ENCODE data around the gene SPR. TPM values are rescaled to one million over a fixed set of nuclear protein-coding genes. Genes with fewer than 3 reads are reported as not detected.

The SPR gene
- total RNA-seq, 1 experiment from 2014 or later: 120 TPM

DNA sequence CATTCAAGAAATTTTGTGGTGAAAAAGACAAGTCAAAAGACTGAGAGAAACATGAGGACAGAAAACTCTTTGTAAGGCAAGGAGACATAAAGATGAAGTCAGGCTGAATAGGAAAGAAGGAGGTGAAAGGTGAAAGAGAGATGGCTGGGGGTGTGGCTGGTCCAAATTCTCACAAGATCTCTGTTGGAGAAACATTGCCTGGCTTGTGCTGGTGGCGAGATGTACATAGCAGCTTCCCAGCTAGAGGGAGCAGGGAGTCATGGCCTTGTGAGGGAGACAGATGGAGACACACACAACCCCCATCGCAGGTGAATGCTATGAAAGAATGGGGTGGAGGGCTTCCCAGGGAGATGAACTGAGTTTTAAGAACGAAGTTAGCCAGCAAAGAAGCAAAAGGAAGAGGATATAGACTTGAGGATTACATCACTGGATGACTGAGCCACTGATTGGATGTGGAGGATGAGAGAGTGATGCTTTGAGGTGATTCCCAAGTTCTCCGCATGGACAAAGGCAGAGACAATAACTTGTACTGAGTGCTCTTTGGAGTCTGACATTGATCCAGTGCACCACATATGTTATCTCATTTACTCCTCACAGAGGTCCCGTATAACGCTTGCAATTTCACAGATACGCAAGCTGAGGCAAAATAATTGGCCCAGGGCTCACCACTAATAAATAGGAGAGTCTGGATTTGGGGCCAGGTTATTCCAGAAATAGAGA lies 26.4 kb downstream of the SPR start:
- in situ Hi-C loops (cut with HindIII; ENCODE audit: low pct_unique_long_range_greater_than_20kb, low sequenced_read_pairs): no loop called here
- no peak for DNase-seq (ENCODE audit: low read depth)

DNA sequence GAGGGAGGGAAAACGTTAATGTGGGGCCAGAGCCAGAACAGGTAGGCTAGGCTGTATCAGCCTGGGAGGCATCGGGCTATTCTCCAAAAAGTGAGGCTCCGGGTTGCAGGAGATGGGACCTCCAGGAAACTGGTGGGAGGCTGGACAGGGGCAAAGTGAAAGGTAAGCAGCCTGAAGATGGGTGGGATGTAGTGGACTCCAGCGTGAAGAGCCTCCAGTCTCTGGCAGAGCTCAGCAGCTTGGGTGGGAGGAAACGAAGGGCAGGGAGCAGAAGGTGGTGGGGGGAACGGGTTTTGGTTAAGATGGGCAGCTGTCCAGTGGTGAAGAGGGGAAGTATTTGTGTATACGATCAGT lies 27.0 kb downstream of the SPR start:
- in situ Hi-C loops (cut with HindIII; ENCODE audit: low pct_unique_long_range_greater_than_20kb, low sequenced_read_pairs): no loop called here

DNA sequence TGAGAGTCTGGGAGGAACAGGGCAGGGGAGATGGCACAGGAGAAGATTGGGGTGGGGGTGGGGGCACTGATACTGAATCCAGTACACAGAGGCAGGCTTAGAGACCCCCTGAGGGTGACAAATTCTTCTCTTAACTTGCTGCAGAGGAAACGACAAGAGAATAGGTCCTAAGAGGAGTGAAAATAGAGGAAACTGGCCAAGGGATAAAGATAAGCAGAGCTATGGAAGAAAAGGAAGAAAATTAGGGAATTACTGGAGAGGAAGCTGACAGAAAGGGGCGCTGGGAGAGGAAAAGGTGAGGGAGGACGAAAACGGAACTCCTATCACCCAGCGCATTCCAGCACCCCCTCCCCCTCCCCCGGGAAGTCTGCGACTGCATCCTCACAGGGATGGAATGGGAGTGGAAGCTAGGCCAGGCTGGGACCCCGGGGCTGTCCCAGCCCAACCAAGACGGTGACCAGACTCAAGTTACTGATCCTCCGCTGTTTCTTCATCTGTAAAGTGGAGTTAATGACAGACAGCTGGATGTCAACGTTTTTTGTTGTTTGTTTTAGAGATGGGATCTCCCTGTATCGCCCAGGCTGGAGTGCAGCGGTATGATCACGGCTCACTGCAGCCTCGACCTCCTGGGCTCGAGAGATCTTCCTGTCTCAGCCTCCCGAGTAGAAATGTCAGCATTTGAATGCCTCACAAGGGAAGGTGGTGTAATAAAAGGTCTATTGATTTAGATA lies 27.5 kb downstream of the SPR start:
- no peak for DNase-seq (ENCODE audit: low read depth)
- in situ Hi-C loops (cut with HindIII; ENCODE audit: low pct_unique_long_range_greater_than_20kb, low sequenced_read_pairs): no loop called here

More for the DNA sequence above, 27.0 kb downstream of the SPR start:
- no peak for DNase-seq (ENCODE audit: low read depth)

DNA sequence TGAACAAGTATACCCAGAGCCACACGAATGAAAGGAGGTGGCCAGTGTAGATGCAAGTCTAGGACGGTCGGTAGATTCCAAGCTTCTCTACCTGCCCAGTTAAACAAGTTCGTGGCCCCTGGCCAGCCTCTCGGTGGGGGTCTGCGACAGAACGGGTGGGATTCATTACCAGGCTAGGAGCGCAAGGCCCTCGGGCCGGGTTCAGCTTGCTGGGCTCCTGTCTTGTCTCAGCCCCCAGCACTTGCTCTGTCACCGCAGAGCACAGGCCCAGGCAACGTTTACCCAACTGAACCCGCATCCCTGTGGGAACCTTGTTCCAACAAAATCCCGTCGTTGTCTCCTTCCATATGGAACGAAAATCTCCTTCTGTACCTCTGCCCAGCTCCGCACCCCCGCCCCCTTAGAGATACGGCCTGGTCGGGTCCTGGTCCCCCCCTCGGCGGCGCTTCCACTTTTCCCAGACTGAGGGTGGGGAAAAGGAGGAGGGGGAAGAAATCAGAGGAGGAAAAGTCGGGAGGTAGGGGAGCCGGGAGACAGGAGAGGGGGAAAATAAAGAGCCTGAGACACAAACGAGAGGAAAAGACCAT lies 28.2 kb downstream of the SPR start:
- in situ Hi-C loops (cut with HindIII; ENCODE audit: low pct_unique_long_range_greater_than_20kb, low sequenced_read_pairs): no loop called here
- DNase-seq (ENCODE audit: low read depth): no peak

DNA sequence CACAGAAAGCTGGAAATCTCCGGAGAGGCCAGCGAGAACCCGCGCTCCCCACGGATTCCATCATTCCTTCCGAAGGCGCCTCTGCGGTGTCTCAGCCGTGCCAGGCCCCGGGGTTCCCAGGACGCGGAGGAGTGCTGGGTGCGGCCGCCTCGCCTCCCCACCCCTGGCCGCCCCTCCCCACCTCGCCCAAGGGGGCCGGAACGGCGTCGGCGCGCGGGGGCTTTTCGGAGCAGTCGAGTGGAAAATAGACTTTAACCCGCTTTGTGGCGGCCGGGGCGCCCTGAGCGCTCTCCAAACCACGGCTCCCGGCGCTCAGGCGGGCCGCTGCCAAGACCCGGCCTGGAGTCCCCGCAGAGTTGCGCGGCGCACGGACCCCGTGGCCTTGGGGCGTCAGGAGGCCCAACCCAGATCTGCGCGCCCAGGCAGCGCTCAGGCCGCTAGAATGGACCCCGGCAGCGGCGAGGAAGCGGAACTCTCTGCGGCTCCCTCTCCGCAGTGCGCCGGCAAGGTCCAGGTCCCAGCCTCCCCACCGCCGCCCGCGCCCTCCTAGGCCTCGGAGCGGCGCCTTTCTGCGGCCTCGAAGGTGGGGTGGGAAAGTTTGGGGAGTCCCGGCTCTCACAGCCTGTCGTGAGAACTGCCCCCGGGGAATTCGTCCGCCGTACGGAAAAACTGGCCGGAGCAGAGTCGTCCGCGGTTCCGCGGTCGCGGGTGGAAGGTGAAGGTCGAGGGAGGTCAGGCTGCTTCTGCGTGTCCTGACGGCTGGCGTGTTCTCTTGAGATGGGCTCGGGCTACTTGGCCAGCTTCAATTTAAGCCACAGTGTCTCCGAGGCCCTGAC lies 28.9 kb downstream of the SPR start:
- DNase-seq (ENCODE audit: low read depth): peak; percentile 63
- in situ Hi-C loops (cut with HindIII; ENCODE audit: low pct_unique_long_range_greater_than_20kb, low sequenced_read_pairs): no loop called here

DNA sequence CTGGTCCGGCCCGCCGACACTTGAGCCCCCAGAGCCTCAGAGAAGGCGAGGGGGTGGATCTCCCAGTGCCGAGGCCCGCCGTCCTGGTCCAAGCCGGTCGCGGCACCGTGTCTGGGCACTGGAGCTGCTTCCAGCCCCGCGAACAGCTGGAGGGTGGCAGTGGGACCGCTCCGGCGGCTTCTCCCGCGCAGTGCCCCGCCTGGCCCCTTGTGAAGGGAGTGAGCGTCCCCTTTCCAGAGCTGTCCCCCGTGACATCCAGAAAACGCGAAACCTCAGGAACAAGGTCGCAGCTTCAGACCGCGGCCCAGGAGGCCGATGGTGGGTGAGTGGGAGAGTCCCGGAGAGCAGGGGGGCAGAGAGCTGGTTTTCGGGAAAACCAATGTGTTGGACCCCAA lies 29.5 kb downstream of the SPR start:
- DNase-seq (ENCODE audit: low read depth): no peak
- in situ Hi-C loops (cut with HindIII; ENCODE audit: low pct_unique_long_range_greater_than_20kb, low sequenced_read_pairs): no loop called here

DNA sequence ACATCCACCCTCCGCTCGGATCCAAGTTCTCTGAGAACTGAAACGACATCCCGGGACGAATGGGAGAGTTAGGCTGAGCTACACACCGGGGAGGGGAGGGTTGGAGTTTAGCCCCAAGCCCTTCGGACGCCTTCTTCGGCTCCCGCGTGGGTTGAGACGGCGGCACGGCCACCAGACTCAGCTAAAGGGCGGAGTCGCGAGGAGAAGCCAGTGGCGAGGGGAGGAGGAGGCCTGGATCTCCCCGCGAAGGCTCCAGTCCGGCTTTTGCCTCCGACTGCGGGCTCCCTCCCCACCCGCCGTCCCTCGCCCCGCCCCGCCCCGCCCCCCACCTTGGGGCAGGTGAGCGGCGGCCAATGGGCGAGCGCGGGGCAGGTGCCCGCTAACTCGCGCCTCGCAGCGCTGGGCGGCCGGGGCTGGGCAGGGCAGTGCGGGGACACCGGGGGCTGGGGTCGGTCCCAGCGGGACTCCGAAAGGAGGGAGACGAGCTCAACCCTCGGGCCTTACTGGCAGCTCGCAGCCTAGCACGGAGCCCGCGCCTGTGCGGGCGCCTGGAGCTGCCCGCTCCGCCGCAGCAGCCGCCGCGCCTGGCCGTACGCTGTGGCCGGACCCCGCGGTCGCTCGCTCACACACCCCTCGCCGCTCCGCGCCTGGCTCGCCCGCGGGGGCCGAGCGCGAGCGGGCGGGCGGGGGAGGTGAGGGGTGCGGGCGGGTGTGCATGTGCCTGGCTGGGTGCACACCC lies 30.1 kb downstream of the SPR start, which contains the start of gene EMX1:
EMX1 (plus strand) TSS at position 382 of the 739 bp plus-strand sequence; CDS start at position 716, 334 bp downstream.
- peak; percentile 67 for DNase-seq (ENCODE audit: low read depth)
- in situ Hi-C loops (cut with HindIII; ENCODE audit: low pct_unique_long_range_greater_than_20kb, low sequenced_read_pairs): no loop called here

DNA sequence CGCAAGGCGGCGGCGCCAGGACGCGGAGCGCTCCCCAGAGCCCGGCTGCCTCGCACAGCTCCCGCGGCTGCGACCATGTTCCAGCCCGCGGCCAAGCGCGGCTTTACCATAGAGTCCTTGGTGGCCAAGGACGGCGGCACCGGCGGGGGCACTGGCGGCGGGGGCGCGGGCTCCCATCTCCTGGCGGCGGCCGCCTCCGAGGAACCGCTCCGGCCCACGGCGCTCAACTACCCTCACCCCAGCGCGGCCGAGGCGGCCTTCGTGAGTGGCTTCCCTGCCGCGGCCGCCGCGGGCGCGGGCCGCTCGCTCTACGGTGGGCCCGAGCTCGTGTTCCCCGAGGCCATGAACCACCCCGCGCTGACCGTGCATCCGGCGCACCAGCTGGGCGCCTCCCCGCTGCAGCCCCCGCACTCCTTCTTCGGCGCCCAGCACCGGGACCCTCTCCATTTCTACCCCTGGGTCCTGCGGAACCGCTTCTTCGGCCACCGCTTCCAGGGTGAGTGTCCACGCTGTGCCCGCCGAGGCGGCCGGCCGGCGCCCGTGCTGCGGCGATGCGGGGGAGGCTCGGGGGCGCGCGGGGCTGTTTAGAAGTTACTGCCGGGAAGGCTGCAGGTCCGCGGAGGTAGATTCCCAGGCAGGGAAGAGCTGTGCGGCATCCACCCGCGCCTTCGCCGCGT lies 30.8 kb downstream of the SPR start:
- DNase-seq (ENCODE audit: low read depth): no peak
- in situ Hi-C loops (cut with HindIII; ENCODE audit: low pct_unique_long_range_greater_than_20kb, low sequenced_read_pairs): no loop called here

DNA sequence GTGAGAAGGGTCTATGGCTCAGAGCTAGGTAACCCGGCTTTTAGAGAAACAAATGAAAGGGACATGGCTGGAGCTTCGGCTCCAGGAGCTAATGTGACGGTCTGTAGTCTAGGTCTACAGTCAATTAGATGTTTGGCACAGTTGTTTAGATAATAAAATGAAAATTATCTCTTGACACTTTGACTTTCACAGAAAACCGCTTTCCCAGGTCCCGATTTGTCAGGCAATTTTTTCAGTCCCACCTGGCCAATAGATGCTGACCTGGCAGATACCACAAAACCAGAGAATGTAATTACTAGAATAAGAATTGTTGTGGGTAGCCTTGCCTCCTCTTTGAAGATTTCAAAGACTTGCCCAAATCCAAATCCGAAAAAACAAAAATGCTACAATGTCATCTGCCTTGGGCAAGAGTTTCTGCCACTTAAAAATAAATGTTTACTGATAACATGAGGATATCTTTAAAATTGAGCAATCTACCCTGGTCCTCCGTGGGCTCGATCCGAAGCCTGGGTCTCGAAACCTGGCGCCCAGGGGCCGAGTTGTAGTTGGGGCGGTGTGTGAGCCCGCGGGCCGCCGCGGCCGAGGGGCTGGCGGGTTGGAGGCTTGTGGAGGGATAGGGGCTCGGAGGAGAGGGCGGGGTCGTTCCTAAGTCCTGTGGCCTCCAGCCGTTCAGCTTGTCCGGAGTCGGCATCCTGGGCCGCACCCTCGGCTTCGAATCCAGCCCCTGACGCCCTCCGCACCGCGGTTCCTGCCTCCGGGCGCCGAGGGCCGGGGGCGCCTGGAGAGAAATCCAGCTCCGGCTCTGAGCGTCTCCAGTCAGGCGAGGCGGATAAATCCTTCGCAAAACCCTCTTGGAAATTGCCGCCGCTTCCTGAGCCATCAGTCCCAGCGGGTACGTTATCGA lies 32.5 kb downstream of the SPR start:
- in situ Hi-C loops (cut with HindIII; ENCODE audit: low pct_unique_long_range_greater_than_20kb, low sequenced_read_pairs): no loop called here
- DNase-seq (ENCODE audit: low read depth): no peak

DNA sequence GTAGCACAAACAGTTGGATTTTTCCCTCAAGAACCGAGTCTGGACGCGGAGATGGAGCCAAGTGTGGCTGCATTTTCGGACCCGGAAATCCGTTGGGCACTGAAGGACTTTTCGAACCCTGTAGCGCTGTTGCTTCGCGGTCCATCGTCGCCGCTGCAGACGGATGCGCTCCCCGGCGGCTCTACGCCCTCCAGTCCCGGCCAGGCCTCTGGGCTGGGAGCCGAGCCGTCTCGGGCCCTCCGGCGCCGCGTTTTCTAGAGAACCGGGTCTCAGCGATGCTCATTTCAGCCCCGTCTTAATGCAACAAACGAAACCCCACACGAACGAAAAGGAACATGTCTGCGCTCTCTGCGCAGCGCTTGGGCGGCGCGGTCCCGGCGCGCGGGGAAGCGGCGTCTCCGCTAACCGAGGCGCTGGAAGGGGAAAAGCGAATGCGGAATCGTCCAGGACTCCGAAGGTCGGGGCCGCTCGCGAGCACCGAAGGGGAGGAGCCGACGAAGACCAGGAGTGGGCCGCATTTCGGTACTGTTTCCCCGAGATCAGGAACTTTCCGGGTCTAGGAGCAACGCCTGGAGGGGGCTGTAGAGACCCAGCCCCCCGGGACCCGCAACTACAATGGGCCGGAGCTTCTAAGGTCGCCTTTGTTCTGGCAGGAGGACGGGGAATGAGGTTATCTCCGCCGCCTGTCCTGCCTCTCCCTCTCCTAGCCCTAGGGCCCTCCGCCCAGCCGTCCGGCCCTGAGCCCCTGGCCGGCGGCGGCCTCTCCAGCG lies 33.3 kb downstream of the SPR start:
- no peak for DNase-seq (ENCODE audit: low read depth)
- in situ Hi-C loops (cut with HindIII; ENCODE audit: low pct_unique_long_range_greater_than_20kb, low sequenced_read_pairs): no loop called here

DNA sequence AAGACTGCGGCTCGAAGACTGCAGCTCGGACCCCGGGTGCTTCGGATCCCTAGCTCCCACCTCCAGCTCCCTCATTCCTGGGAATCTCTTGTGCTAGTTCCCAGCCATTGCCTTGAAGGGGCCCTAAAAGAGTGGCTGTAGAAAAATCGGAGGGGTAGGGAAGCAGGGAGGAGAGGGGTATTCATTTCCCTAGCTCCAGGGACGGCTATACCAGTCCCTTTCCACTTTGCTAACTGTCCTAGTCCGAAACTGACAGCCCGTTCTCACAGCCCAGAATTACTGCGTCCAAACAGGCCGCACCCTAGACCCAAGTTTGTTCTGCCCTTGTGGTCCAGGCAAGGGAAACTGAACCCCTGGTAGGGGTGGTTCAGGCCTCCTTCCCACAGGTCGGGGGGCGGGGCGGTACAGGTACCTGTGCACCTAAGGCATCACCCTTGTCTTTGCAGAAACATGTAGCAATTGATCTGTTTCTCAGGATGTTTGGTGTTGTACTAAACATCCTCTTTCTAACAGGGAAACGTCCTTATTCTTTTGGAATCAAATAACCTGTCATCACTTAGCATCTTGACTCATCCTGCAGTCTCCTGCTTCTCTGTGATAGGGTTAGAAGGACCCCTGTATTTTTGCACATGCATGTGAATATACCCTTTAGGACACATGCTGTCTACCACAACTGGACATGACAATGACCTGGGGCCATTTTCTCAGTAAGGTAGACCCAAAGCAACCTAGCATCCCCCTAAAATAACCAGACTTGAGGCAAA lies 34.1 kb downstream of the SPR start:
- DNase-seq (ENCODE audit: low read depth): no peak
- in situ Hi-C loops (cut with HindIII; ENCODE audit: low pct_unique_long_range_greater_than_20kb, low sequenced_read_pairs): no loop called here

DNA sequence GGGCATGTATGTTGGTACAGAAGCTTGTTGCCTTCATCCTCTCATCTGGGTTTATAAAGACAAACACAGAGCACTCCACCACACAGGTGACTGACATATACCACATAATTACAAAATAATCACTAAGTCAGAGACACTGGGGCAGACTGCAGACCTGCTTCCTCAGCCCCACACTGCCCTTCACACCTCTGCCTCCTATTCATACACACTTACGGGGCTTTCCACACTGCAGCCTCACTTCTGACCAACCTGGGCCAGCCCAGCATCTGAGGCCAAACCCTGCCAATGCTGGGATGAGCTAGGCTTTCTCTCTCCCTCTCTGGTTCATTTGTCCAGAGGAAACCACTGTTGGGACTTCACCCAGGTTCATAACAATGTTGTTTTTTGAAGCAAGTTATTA lies 34.6 kb downstream of the SPR start:
- in situ Hi-C loops (cut with HindIII; ENCODE audit: low pct_unique_long_range_greater_than_20kb, low sequenced_read_pairs): no loop called here
- no peak for DNase-seq (ENCODE audit: low read depth)

DNA sequence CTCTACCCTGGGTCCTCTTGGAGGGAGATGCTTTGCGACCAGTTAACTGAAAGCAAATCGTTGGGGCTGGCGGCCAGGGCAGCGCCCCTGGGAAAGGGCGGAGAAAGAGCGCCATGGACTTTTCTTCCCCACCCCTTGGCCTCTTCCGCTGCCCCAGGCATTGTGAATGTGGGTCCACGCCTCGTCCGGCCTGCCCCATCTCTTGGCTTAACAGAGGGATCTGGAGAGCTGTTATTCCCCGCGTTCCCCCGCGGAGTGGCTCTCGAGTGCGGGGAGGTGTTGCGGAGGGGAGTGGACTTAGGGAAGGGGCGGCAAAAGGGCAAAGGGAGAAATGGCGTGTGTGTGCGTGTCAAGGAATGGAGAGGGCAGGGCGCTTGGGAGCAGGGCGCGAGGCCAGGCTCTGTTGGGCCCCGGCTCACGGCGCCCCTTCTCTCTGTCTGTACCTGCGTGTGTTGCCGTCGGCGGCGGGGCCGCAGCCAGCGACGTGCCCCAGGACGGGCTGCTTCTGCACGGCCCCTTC lies 36.7 kb downstream of the SPR start:
- in situ Hi-C loops (cut with HindIII; ENCODE audit: low pct_unique_long_range_greater_than_20kb, low sequenced_read_pairs): no loop called here

DNA sequence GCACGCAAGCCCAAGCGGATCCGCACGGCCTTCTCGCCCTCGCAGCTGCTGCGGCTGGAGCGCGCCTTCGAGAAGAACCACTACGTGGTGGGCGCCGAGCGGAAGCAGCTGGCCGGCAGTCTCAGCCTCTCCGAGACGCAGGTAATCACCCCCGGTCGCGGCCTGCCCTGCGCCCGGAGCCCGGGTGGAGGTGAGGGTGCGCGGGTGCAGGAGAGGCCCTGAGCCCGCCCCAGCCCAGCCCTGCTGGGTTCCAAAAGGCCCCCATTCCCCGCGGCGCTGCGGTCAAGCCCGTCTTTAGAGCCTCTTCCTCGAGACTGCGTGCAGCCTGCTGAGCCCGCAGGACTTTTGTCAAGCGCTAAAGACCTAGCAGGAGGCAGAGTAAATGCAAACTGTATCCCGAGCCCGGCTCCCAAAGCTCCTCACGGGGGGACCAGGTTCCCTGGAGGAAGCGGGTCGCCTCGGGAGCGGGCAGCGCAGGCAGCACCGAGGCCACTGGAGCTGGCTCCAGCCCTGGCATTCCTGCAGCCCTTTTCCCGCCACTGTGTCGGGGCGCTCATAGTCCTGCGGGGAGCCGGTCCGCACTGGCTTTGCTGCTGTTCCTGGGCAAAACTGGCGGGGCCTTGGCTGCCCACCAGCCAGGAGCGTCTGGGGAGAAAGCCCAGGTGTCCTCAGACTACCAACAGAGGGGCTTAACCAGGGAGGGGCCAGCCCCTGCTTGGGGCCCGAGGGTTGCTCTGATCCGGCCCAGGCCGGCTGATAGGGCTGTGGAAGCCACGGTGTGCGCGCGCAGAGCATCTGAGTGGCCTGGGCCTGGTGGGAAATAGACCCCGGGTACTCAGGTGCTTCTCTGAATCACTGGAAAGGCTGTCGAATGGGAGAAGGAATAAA lies 37.4 kb downstream of the SPR start:
- in situ Hi-C loops (cut with HindIII; ENCODE audit: low pct_unique_long_range_greater_than_20kb, low sequenced_read_pairs): no loop called here
- no peak for DNase-seq (ENCODE audit: low read depth)

More for the DNA sequence above, 36.7 kb downstream of the SPR start:
- DNase-seq (ENCODE audit: low read depth): no peak
